SH-SY5Y (cell line): ENCODE results near the gene SIX5.

ENCODE experiments used
- GATA2 ChIP-seq: IDR thresholded peaks from 2 replicates; pipeline ENCODE4 v1.6.1; 2011; ENCODE audit warnings: mild to moderate bottlenecking, low read depth, low read length
- GATA3 ChIP-seq: IDR thresholded peaks from 2 replicates; pipeline ENCODE4 v1.6.1; 2011; ENCODE audit warnings: low read depth, mild to moderate bottlenecking, low read length, moderate library complexity

Gene SIX5

GRCh38 chr19:45801603-45802175 lies 32.6 kb upstream of the SIX5 start:
- no peak for TF ChIP-seq GATA2
- TF ChIP-seq GATA3, result no peak

DNA sequence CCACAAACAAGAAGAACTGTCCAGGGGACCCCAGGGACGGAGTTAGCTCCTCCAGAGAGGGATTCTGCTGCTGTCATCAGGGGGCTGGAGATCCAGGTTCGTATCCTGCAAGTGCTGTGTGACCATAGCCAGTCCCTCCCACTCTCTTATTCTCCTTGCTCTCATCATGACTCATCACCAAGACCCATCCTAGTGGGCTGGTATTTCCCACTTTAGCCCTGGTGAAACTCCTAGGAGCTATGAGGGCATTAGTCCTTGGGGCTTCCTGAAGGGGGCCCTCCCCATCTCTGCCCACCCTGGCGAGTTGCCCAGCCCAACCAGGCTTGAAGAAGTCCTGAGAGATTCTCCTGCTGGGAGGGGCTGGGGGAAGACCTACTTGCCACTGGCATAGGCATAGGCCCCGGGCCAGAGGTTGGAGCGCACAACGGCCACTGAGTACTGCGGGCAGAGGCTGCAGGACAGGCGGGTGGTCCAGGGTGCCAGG lies 31.1 kb upstream of the SIX5 start:
- no peak for TF ChIP-seq GATA3
- TF ChIP-seq GATA2, result no peak

GRCh38 chr19:45798995-45799517 lies 30.0 kb upstream of the SIX5 start:
- TF ChIP-seq GATA2 (no peak), GATA3 (no peak)

GRCh38 chr19:45794627-45795026 lies 25.6 kb upstream of the SIX5 start:
- TF ChIP-seq GATA2 (no peak), GATA3 (no peak)

- TF ChIP-seq GATA2, result no peak
- TF ChIP-seq GATA3, result no peak
Measured at GRCh38 chr19:45793876-45794275, 24.8 kb upstream of the SIX5 start.

DNA sequence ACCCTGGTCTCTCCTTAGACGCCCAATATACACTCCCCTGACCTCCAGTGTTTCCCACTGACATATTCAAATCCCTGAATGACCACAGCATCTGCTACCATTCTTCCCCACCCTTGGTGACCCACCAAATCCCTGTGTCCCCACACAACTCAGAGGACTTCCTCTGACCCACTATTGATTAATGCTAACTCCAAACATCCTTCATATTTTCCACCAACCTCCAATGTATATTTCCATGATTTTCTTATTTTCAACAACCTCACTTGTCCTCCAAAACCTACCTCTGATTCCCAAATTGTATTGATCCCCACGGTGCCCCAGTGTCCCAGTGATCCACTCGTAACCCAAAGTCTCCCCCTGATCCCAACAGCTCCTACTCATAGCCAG lies 24.1 kb upstream of the SIX5 start:
- TF ChIP-seq GATA2 (no peak), GATA3 (no peak)

GRCh38 chr19:45792470-45793177 lies 23.6 kb upstream of the SIX5 start, which contains the start of gene DMWD:
Gene DMWD, minus strand, starts transcription at chr19:45792845. Its CDS starts 89 bp downstream, at chr19:45792756.
- TF ChIP-seq GATA2 (no peak), GATA3 (no peak)

GRCh38 chr19:45791744-45792469 lies 22.9 kb upstream of the SIX5 start:
- TF ChIP-seq GATA3 (no peak), GATA2 (no peak)

- TF ChIP-seq GATA3 (no peak), GATA2 (no peak)
Measured at GRCh38 chr19:45790942-45791341, 21.9 kb upstream of the SIX5 start.

GRCh38 chr19:45789035-45789786 lies 20.2 kb upstream of the SIX5 start:
- TF ChIP-seq GATA2 (no peak), GATA3 (no peak)

GRCh38 chr19:45786533-45786894 lies 17.5 kb upstream of the SIX5 start:
- no peak for TF ChIP-seq GATA3

GRCh38 chr19:45785781-45786532 lies 16.9 kb upstream of the SIX5 start:
- no peak for TF ChIP-seq GATA2
- no peak for TF ChIP-seq GATA3

- TF ChIP-seq GATA2 (no peak), GATA3 (no peak)
Measured at GRCh38 chr19:45785097-45785496, 16.0 kb upstream of the SIX5 start.

DNA sequence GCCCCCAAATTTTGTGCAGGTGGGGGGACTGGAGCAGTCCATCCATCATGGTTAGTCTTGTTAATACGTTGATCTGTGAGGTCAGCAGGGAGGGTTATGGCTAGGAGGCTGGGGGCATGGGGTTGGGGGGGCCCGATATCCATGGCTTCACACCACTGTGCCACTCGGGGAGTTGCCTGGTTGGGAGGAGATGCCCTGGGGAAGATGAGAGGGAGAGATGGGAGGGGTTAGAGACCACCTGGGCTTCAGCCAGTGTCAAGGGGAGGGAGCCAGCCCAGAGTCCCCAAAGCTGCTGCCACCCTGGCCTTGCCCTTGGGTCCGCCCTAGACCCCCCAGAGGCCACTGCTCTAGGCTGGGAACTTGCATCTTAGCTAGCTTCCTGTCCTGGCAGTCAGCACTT lies 15.0 kb upstream of the SIX5 start:
- no peak for TF ChIP-seq GATA3
- TF ChIP-seq GATA2, result no peak
